Inflammatory macrophage treated with lipopolysaccharide for 1 hour (primary cell): ENCODE measurements around the gene WDR4.
A peak's percentile ranks its signal among the peaks of the same experiment; 100 is the strongest.
"Not testable (repeated sequence)": the region's sequence is repeated elsewhere in the genome, so short reads cannot be mapped to it uniquely, and the experiment has no call there.

Experiments
- DNase-seq, 2 donors: peaks; one replicate each; pipeline ENCODE4 v3.0.0-alpha.2; 2020 to 2022

WDR4 gene

DNA sequence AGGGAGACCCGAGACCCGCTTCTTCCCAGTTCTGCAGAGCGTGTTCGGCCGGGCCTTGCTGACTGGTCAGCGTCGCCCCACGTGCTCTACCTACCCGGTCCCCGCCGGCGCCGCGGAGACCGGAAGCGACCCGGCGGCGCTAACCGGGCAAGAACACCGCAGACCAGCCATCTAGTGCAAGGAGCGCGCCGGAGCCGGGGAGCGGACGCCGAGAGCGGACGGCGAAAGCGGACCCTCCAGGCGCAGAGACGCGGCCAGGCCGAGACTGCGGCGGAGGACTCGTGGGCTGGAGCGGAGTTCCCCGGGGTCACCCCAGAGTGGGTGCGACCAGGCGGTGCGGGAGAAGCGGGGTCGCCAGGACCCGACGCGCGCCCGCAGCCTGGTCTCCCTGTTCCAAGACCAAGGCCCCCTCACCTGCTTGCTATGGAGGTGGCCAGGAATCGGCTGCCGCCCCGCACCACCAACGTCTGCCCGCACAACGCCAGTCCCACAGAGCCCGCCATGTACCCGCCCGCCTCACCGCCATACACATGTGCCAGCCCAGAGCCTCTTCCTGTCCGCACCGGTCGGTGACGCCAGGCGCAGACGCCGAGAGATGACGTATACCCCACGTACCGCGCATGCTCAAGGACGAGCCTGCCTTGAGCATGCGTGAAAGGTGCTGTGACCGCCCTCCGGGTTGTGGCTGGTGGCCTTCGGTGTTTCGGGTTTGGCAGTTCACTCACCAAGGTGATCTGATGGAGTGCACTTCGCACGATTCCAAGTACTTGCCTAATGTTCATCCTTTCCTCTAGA lies at the start of gene WDR4:
Gene WDR4, minus strand, starts transcription at position 547 of the 795 bp plus-strand sequence. Its CDS starts 44 bp downstream, at position 503.
- peak; percentile 95 to 100 for DNase-seq

GRCh38 chr21:42927474-42928200 lies 48.3 kb upstream of the WDR4 start:
- DNase-seq = not testable (repeated sequence)

- DNase-seq = no peak
These were observed 46.0 kb upstream of the WDR4 start, which contains the start of gene ERVH48-1 for GRCh38 chr21:42925114-42925926. ERVH48-1 (minus strand) TSS chr21:42925630; CDS start chr21:42919006, 6,624 bp downstream.

DNA sequence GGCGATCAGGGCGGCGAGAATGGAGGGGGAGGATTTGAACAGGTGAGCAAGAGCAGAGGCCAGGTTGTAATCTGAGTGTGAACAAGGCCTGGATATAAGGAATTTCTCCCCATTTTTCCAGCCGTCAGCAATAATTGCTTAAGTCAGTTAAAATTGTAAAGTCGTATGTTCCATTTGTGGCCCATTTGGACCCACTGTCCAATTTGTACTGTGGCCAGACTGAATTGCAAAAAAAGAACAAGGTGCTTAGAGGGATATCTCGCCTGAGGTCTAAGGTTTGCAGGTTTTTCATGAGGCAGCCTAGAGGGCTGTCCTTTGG lies 45.1 kb upstream of the WDR4 start:
- no peak for DNase-seq

GRCh38 chr21:42923553-42924432 lies 44.5 kb upstream of the WDR4 start:
- peak; percentile 75 to 90 for DNase-seq

DNA sequence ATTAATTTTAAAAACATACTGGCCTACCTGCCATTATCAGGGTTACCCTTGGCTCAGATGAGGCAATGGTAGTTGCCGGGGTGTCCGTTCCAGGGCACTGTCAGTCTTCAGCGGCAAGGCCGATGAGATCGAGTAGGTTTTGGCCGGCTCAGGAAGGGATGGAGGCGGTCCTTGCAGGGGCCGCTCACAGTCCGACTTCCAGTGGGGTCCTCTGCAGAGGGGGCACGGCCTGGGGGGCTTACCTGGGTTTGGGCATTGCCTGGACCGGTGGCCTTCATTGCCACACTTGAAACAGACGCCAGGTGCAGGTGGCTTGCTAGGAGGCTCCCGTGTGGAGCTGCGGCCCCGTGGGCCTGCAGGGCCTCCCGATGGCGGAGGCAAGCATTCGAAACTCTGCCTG lies 43.6 kb upstream of the WDR4 start:
- no peak for DNase-seq

GRCh38 chr21:42921927-42922326 lies 42.6 kb upstream of the WDR4 start:
- DNase-seq = no peak

GRCh38 chr21:42918291-42918690 lies 39.0 kb upstream of the WDR4 start:
- no peak for DNase-seq

- DNase-seq = no peak
These were observed 34.1 kb upstream of the WDR4 start for GRCh38 chr21:42913476-42913875.

DNA sequence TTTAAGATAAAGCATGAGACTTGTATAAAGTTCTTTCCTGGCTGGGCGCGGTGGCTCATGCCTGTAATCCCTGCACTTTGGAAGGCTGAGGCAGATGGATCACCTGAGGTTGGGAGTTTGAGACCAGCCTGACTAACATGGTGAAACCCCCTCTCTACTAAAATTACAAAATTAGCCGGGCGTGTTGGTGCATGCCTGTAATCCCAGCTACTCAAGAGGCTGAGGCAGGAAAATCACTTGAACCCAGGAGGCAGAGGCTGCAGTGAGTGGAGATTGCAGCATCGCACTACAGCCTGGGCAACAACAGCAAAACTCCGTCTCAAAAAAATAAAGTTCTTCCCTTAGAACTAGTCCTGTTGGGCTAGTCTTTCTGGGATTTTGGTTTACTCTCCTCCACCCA lies 32.6 kb upstream of the WDR4 start:
- not testable (repeated sequence) for DNase-seq

- DNase-seq = not testable (repeated sequence)
These were observed 29.1 kb upstream of the WDR4 start for GRCh38 chr21:42908484-42908883.

- no peak for DNase-seq
These were observed 26.9 kb upstream of the WDR4 start for GRCh38 chr21:42906233-42906632.

DNA sequence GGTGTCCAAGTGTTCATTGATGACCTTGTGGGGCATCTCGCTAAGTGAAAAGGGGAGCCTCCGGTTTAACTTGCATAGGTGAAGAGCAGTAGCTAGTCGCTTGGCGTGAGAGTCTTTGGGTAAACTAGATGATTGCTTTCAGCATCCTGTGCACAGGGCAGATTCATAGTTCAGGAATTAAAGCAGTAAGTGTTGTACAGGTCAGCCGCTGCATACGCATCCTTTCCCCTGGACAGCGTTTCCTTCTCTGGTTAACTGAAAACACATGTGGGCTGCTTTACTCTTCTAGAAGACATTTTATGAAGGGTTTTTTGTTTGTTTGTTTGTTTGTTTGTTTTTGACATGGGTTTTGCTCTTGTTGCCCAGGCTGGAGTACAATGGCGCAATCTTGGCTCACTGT lies 25.9 kb upstream of the WDR4 start:
- no peak for DNase-seq

DNA sequence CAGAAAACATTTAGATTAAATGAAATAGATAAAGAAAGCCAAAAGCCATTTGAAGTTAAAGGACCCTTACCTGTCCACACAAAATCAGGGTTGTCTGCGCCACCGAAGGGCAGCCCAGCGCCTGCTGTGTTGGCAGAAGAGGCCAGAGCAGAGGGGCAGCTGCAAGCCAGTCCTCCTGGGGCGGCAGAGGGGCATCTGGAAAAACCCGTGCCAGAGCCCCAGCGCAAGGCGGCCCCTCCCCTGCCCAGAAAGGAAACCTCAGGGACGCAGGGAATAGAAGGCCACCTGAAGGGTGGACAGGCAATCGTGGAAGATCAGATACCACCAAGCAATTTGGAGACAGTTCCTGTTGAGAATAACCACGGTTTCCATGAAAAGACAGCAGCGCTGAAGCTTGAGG lies 24.5 kb upstream of the WDR4 start:
- DNase-seq = no peak

GRCh38 chr21:42900446-42900845 lies 21.1 kb upstream of the WDR4 start:
- no peak for DNase-seq

GRCh38 chr21:42892931-42893755 lies 13.8 kb upstream of the WDR4 start, which contains the start of gene NDUFV3:
NDUFV3 (plus strand) TSS chr21:42893309; CDS start chr21:42893334, 25 bp downstream.
- DNase-seq = peak; percentile 99 to 100

GRCh38 chr21:42892582-42892930 lies 13.2 kb upstream of the WDR4 start:
- DNase-seq = no peak

DNA sequence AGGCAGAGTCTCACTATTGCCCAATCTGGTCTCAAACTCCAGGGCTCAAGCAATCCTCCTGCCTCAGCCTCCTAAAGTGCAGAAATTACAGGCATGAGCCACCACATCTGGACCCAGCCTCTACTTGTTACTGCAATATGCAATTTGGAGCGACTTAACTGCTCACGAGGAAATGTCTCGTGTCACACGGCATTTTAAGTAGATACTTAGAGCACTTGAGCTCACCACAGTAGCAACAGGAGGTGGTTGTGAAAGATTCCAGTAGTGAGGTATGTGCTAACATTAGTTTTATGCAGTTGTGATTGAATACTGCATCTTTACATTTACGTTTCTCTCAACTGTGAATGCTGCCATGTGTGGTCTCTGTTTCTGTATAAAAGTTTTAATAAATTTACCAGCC lies 8.0 kb upstream of the WDR4 start:
- peak in 1 of 2 donors; percentile 5 for DNase-seq

- DNase-seq = no peak
These were observed 4.6 kb upstream of the WDR4 start for GRCh38 chr21:42883921-42884320.

DNA sequence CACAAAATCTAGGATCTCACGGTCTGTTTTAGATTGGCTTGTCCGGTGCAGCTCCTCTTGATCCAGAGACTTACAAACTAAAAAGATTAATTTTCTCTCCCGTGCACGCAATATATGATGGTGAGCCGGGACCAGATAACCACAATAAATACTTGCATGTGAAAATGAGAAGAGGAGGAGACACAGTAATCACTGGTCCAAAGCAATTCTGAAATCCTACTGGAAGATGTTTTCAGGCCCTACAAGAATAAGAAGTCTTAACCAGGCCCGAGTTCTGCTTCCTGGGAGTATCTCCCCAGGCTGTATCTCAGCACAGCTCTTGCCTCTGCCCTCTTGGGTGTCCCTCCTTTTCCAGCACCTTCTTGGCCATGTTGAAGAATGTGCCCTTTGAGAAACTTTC lies 1.0 kb upstream of the WDR4 start:
- no peak for DNase-seq

- no peak for DNase-seq
These were observed 704 bp downstream of the WDR4 start for GRCh38 chr21:42878678-42878992.

DNA sequence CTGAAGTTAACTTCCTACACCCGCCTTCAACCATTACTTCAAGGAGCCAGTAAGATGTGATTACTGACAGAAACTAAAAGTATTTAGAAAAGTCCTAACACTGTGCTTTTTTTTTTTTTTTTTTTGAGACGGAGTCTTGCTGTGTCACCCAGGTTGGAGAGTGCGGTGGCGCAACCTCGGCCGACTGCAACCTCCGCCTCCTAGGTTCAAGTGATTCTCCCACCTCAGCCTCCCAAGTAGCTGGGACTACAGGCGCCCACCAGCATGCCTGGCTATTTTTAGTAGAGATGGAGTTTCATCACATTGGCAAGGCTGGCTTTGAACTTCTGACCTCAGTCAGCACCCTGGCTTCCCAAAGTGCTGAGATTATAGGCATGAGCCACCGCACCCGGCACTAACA lies 3.5 kb downstream of the WDR4 start:
- not testable (repeated sequence) for DNase-seq
